Stimulated activated CD4-positive, alpha-beta T cell treated with anti-CD3 and anti-CD28 coated beads, Interleukin-2, amount 100 ng/mL, for 24 hours (primary cell): ENCODE measurements around the gene TENM4.

ENCODE experiments used
- DNase-seq, 2 donors: peaks; one replicate each; pipeline ENCODE4 v3.0.0-alpha.2; 2020

TENM4 gene

GRCh38 chr11:79110321-79110720 is 330.5 kb downstream of the TENM4 start:
- no peak for DNase-seq

- DNase-seq = no peak
Observed at GRCh38 chr11:79108851-79109250, 332.0 kb downstream of the TENM4 start.

- DNase-seq = no peak
Observed at GRCh38 chr11:79102840-79103239, 338.0 kb downstream of the TENM4 start.

GRCh38 chr11:79101656-79102055 is 339.2 kb downstream of the TENM4 start:
- DNase-seq = no peak

- DNase-seq = peak; percentile 19 to 24
Observed at GRCh38 chr11:79100093-79100910, 340.5 kb downstream of the TENM4 start.

GRCh38 chr11:79098146-79098545 is 342.7 kb downstream of the TENM4 start:
- no peak for DNase-seq

GRCh38 chr11:79097246-79097875 is 343.5 kb downstream of the TENM4 start:
- no peak for DNase-seq

- no peak for DNase-seq
Observed at GRCh38 chr11:79095424-79095823, 345.4 kb downstream of the TENM4 start.

- DNase-seq = no peak
Observed at GRCh38 chr11:79094616-79095015, 346.2 kb downstream of the TENM4 start.

GRCh38 chr11:79092791-79093353 is 348.0 kb downstream of the TENM4 start:
- no peak for DNase-seq

GRCh38 chr11:79090191-79090705 is 350.6 kb downstream of the TENM4 start:
- no peak for DNase-seq

GRCh38 chr11:79089601-79090000 is 351.2 kb downstream of the TENM4 start:
- no peak for DNase-seq

- no peak for DNase-seq
Observed at GRCh38 chr11:79088967-79089366, 351.9 kb downstream of the TENM4 start.

- no peak for DNase-seq
Observed at GRCh38 chr11:79087961-79088318, 352.9 kb downstream of the TENM4 start.

GRCh38 chr11:79087238-79087960 is 353.4 kb downstream of the TENM4 start:
- DNase-seq = no peak

GRCh38 chr11:79086056-79086455 is 354.8 kb downstream of the TENM4 start:
- no peak for DNase-seq

- no peak for DNase-seq
Observed at GRCh38 chr11:79084382-79084781, 356.4 kb downstream of the TENM4 start.

- no peak for DNase-seq
Observed at GRCh38 chr11:79083352-79083751, 357.5 kb downstream of the TENM4 start.

GRCh38 chr11:79082907-79083306 is 357.9 kb downstream of the TENM4 start:
- DNase-seq = no peak

GRCh38 chr11:79082280-79082679 is 358.6 kb downstream of the TENM4 start:
- DNase-seq = no peak

GRCh38 chr11:79081471-79082031 is 359.3 kb downstream of the TENM4 start:
- no peak for DNase-seq

GRCh38 chr11:79080551-79080950 is 360.3 kb downstream of the TENM4 start:
- no peak for DNase-seq

- DNase-seq = no peak
Observed at GRCh38 chr11:79078999-79079398, 361.8 kb downstream of the TENM4 start.
